GM23338 (cell line): Measurements from ENCODE around the gene POU6F1. TPM values are rescaled to one million over a fixed set of nuclear protein-coding genes. Genes with fewer than 3 reads are reported as not detected.

ENCODE experiments used
- ATAC-seq: fragments of 200-7000 bp; cut with Tn5 transposase; 3 replicates; pipeline ENCODE4 v1.9.1; 2020
- DNase-seq: peaks from one replicate; pipeline ENCODE4 v3.0.0-alpha.2; 2015; ENCODE audit warnings: low spot score
- H2AFZ ChIP-seq: fragments of 200-600 bp; sonication (generic); 2 replicates; pipeline ENCODE4 v1.8.0; 2016; ENCODE audit warnings: antibody characterized with exemption, mild to moderate bottlenecking, moderate library complexity
- H3F3A ChIP-seq: fragments of 200-600 bp; sonication (generic); replicated peaks from 2 replicates; pipeline ENCODE4 v1.8.0; 2017; ENCODE audit warnings: antibody characterized with exemption, mixed run types, low read depth
- H3K27ac ChIP-seq: fragments of 200-600 bp; sonication (generic); 2 replicates; pipeline ENCODE4 v1.6.1; 2016; ENCODE audit warnings: low read depth
- H3K27me3 ChIP-seq: fragments of 200-600 bp; sonication (generic); 2 replicates; pipeline ENCODE4 v1.8.0; 2016; ENCODE audit warnings: mild to moderate bottlenecking, mixed run types, moderate library complexity; ENCODE audit not compliant: insufficient read depth
- H3K36me3 ChIP-seq: fragments of 200-600 bp; sonication (generic); 2 replicates; pipeline ENCODE4 v1.8.0; 2016; ENCODE audit warnings: mild to moderate bottlenecking; ENCODE audit not compliant: insufficient read depth
- H3K4me1 ChIP-seq: fragments of 200-600 bp; sonication (generic); 2 replicates; pipeline ENCODE4 v1.8.0; 2016; ENCODE audit warnings: mild to moderate bottlenecking, moderate library complexity; ENCODE audit not compliant: insufficient read depth
- H3K4me2 ChIP-seq: fragments of 200-600 bp; sonication (generic); 2 replicates; pipeline ENCODE4 v1.7.1; 2017; ENCODE audit warnings: mixed run types
- H3K4me3 ChIP-seq: fragments of 200-600 bp; sonication (generic); 2 replicates; pipeline ENCODE4 v1.6.1; 2016; ENCODE audit warnings: mixed run types
- H3K79me2 ChIP-seq: fragments of 200-600 bp; sonication (generic); replicated peaks from 2 replicates; pipeline ENCODE4 v1.8.0; 2017; ENCODE audit warnings: mild to moderate bottlenecking; ENCODE audit not compliant: insufficient read depth
- H3K9me2 ChIP-seq: fragments of 200-600 bp; sonication (generic); 2 replicates; pipeline ENCODE4 v1.8.0; 2017; ENCODE audit not compliant: insufficient read depth
- H4K20me1 ChIP-seq: fragments of 200-600 bp; sonication (generic); replicated peaks from 2 replicates; pipeline ENCODE4 v1.8.0; 2017; ENCODE audit warnings: mild to moderate bottlenecking; ENCODE audit not compliant: insufficient read depth
- H3K27ac Mint-ChIP-seq: 2 replicates; pipeline ENCODE4 v1.8.0; 2020; ENCODE audit warnings: inconsistent platforms, mild to moderate bottlenecking, moderate library complexity, mixed read lengths
- H3K27me3 Mint-ChIP-seq: 3 replicates; pipeline ENCODE4 v1.8.0; 2022; ENCODE audit warnings: low read depth, mild to moderate bottlenecking, moderate library complexity, mixed read lengths, inconsistent platforms; ENCODE audit not compliant: insufficient read depth, poor library complexity
- H3K36me3 Mint-ChIP-seq: 3 replicates; pipeline ENCODE4 v1.8.0; 2021; ENCODE audit warnings: low read depth, mild to moderate bottlenecking, inconsistent platforms, moderate library complexity, mixed read lengths
- H3K4me1 Mint-ChIP-seq: 3 replicates; pipeline ENCODE4 v1.8.0; 2020; ENCODE audit warnings: mild to moderate bottlenecking, inconsistent platforms, mixed read lengths
- H3K4me3 Mint-ChIP-seq: 3 replicates; pipeline ENCODE4 v1.8.0; 2021; ENCODE audit warnings: moderate library complexity, mild to moderate bottlenecking, inconsistent platforms, mixed read lengths
- H3K9me3 Mint-ChIP-seq: 3 replicates; pipeline ENCODE4 v1.8.0; 2020; ENCODE audit warnings: moderate library complexity, mild to moderate bottlenecking, inconsistent platforms, mixed read lengths
- CTCF ChIP-seq, 2 experiments: fragments of 200-600 bp in 1 of 2; sonication (generic) in 1 of 2; conservative IDR thresholded peaks; 2 replicates each; pipeline versions ENCODE4 v1.5.1 to v1.6.1; 2016 to 2017; ENCODE audit warnings: antibody characterized with exemption in 2 of 2, low read depth in 2 of 2, mild to moderate bottlenecking in 2 of 2, moderate library complexity in 1 of 2
- EZH2 ChIP-seq: fragments of 200-600 bp; sonication (generic); IDR thresholded peaks from one replicate; pipeline ENCODE4 v1.8.0; 2017; ENCODE audit warnings: antibody characterized with exemption, mild to moderate bottlenecking, low read depth; ENCODE audit not compliant: unreplicated experiment
- EZH2phosphoT487 ChIP-seq: fragments of 200-600 bp; sonication (generic); IDR thresholded peaks from one replicate; pipeline ENCODE4 v1.8.1; 2018; ENCODE audit warnings: antibody characterized with exemption; ENCODE audit not compliant: unreplicated experiment
- JUNB ChIP-seq: IDR thresholded peaks from one replicate; pipeline ENCODE4 v1.6.1; 2016; ENCODE audit warnings: antibody characterized with exemption; ENCODE audit not compliant: unreplicated experiment
- NANOG ChIP-seq: IDR thresholded peaks from 2 replicates; pipeline ENCODE4 v1.6.1; 2016; ENCODE audit warnings: antibody characterized with exemption, borderline replicate concordance
- POLR2AphosphoS5 ChIP-seq: IDR thresholded peaks from 2 replicates; pipeline ENCODE4 v1.6.1; 2016; ENCODE audit warnings: antibody characterized with exemption, low read depth
- STAT1 ChIP-seq: IDR thresholded peaks from one replicate; pipeline ENCODE4 v1.6.1; 2016; ENCODE audit warnings: antibody characterized with exemption; ENCODE audit not compliant: unreplicated experiment
- ZNF462 ChIP-seq: fragments of 250-450 bp; sonication (Bioruptor Pico); IDR thresholded peaks from 2 replicates; pipeline ENCODE4 v1.5.0; 2020; ENCODE audit warnings: mild to moderate bottlenecking, moderate library complexity
- polyA plus RNA-seq: library from polyadenylated mRNA; unstranded; fragments of >200 nt; fragmentation: Nextera tagmentation; extraction: Ambion mirVana; gene quantifications from 2 replicates; pipeline ENCODE4 v1.2.1, GENCODE V29; 2016
- total RNA-seq: library from RNA; depleted of rRNA; stranded (reverse); fragments of >200 nt; shearing (Covaris generic); gene quantifications from 2 replicates; pipeline ENCODE4 v1.2.3, GENCODE V29; 2014
- TF ChIP-seq, protein P1 (sequence below): IDR thresholded peaks from one replicate; pipeline ENCODE4 v1.6.1; 2018; ENCODE audit warnings: antibody characterized with exemption; ENCODE audit not compliant: unreplicated experiment
- TF ChIP-seq, protein P2 (sequence below): IDR thresholded peaks from 2 replicates; pipeline ENCODE4 v1.6.1; 2016; ENCODE audit warnings: antibody characterized with exemption

Gene POU6F1
- total and polyA plus RNA-seq, 2 experiments from 2014 or later = 3.0 to 4.0 TPM

DNA sequence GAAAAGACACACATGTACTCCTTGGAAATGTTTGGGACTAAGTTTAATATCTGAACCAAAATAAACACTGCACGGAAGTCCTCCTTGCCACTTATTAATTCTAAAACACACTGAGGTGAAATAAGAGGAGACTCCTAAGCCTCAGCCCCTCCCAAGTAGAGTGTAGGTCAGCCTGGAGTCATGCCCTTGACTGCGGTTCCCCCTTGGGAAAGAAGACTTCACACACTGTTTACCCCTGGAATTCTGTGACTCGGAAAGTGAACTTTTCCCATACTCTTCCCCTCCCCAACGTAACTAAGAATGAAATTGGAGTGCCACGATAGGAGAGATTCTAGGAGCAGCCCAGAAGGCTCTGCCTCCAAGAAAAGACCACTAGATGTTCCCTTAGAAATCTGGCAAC, 36.3 kb downstream of the POU6F1 start:
- ATAC-seq (no peak), DNase-seq (no peak)
- H3K9me2 ChIP-seq = no peaks in the 10 kb centered on the region
- H3K27me3 ChIP-seq = no peaks in the 10 kb centered on the region
- Mint-ChIP-seq H3K4me3 (no peak overlapping the region), H3K4me1 (peaks cover 2% of the 10 kb centered on the region; the same call in 1 of the 3 replicates), H3K27ac (no peak overlapping the region), H3K27me3 (peaks cover 9% of the 10 kb centered on the region), H3K36me3 (no peaks in the 10 kb centered on the region), H3K9me3 (no peaks in the 10 kb centered on the region)
- no peak overlapping the region for H3K4me2 ChIP-seq
- H3F3A ChIP-seq = no peaks in the 10 kb centered on the region
- no peaks in the 10 kb centered on the region for H3K4me1 ChIP-seq
- TF ChIP-seq NANOG = no peak
- TF ChIP-seq, protein P1, sequence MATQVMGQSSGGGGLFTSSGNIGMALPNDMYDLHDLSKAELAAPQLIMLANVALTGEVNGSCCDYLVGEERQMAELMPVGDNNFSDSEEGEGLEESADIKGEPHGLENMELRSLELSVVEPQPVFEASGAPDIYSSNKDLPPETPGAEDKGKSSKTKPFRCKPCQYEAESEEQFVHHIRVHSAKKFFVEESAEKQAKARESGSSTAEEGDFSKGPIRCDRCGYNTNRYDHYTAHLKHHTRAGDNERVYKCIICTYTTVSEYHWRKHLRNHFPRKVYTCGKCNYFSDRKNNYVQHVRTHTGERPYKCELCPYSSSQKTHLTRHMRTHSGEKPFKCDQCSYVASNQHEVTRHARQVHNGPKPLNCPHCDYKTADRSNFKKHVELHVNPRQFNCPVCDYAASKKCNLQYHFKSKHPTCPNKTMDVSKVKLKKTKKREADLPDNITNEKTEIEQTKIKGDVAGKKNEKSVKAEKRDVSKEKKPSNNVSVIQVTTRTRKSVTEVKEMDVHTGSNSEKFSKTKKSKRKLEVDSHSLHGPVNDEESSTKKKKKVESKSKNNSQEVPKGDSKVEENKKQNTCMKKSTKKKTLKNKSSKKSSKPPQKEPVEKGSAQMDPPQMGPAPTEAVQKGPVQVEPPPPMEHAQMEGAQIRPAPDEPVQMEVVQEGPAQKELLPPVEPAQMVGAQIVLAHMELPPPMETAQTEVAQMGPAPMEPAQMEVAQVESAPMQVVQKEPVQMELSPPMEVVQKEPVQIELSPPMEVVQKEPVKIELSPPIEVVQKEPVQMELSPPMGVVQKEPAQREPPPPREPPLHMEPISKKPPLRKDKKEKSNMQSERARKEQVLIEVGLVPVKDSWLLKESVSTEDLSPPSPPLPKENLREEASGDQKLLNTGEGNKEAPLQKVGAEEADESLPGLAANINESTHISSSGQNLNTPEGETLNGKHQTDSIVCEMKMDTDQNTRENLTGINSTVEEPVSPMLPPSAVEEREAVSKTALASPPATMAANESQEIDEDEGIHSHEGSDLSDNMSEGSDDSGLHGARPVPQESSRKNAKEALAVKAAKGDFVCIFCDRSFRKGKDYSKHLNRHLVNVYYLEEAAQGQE = no peak
- no peak for TF ChIP-seq EZH2phosphoT487
- TF ChIP-seq CTCF (conservative IDR thresholded peaks at IDR 0.05; ENCODE audit: low read depth in 2 of 2) = no peak
- TF ChIP-seq, protein P2, sequence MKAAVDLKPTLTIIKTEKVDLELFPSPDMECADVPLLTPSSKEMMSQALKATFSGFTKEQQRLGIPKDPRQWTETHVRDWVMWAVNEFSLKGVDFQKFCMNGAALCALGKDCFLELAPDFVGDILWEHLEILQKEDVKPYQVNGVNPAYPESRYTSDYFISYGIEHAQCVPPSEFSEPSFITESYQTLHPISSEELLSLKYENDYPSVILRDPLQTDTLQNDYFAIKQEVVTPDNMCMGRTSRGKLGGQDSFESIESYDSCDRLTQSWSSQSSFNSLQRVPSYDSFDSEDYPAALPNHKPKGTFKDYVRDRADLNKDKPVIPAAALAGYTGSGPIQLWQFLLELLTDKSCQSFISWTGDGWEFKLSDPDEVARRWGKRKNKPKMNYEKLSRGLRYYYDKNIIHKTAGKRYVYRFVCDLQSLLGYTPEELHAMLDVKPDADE = no peak
- TF ChIP-seq POLR2AphosphoS5 = no peak
- TF ChIP-seq STAT1 = no peak
- no peak for TF ChIP-seq EZH2
- TF ChIP-seq JUNB = no peak
- no peak for TF ChIP-seq ZNF462 (CRISPR knock-in tag)
- no peaks in the 10 kb centered on the region for H3K79me2 ChIP-seq
- no peaks in the 10 kb centered on the region for H3K36me3 ChIP-seq
- no peak overlapping the region for H3K27ac ChIP-seq
- no peak overlapping the region; the same call in 1 of the 2 replicates for H2AFZ ChIP-seq
- H4K20me1 ChIP-seq = no peaks in the 10 kb centered on the region
- H3K4me3 ChIP-seq = no peak overlapping the region
